ENCODE data around the gene CASKIN1. TPM values are rescaled to one million over a fixed set of nuclear protein-coding genes. Genes with fewer than 3 reads are reported as not detected.
A peak's percentile ranks its signal among the peaks of the same experiment; 100 is the strongest.

Gene CASKIN1
- total RNA-seq, 1 experiment from 2014 or later, result 5.9 TPM

GRCh38 chr16:2216330-2216729, 19.9 kb upstream of the CASKIN1 start:
- no peak for DNase-seq (ENCODE audit: low read depth, low spot score)
- Histone ChIP-seq H3K4me1 (ENCODE audit: control insufficient read depth in 1 of 2, insufficient read depth in 2 of 2, low read length in 2 of 2) (peaks cover 23 to 37% of the 10 kb centered on the region in 2 experiments), H3K9me3 (ENCODE audit: control insufficient read depth in 1 of 2, insufficient read depth in 1 of 2, low read depth in 1 of 2, low read length in 2 of 2) (no peaks in the 10 kb centered on the region), H2AFZ (ENCODE audit: low read depth, low read length, poor library complexity, severe bottlenecking) (no peak overlapping the region), H3K27me3 (ENCODE audit: insufficient read depth, low read length) (no peaks in the 10 kb centered on the region), H3K9ac (ENCODE audit: low read length) (peak overlapping the region; percentile 93), H3K27ac (ENCODE audit: low read depth, low read length) (peak overlapping the region; percentile 91), H3K4me2 (ENCODE audit: low read length) (peak overlapping the region; percentile 93), H3K9me2 (ENCODE audit: insufficient read depth) (no peaks in the 10 kb centered on the region), H3K79me2 (ENCODE audit: insufficient read depth, low read length) (peaks cover 28% of the 10 kb centered on the region), H3K4me3 (replicated peaks in 1 of 2; ENCODE audit: low read depth in 1 of 2, low read length in 2 of 2) (peak overlapping the region; percentile 56 to 67), H4K20me1 (ENCODE audit: insufficient read depth) (peaks cover 9% of the 10 kb centered on the region; the same call in 1 of the 2 replicates), H3K36me3 (ENCODE audit: control insufficient read depth in 1 of 2, insufficient read depth in 2 of 2, low read length in 2 of 2) (peaks cover 0 to 14% of the 10 kb centered on the region in 2 experiments; a peak in 1 of 4 replicates)
- TF ChIP-seq SIN3A (IDR thresholded peaks at IDR 0.05; ENCODE audit: low read depth) (no peak), EGR1 (IDR thresholded peaks at IDR 0.05; ENCODE audit: low read depth) (no peak)
- TF ChIP-seq, protein P1, sequence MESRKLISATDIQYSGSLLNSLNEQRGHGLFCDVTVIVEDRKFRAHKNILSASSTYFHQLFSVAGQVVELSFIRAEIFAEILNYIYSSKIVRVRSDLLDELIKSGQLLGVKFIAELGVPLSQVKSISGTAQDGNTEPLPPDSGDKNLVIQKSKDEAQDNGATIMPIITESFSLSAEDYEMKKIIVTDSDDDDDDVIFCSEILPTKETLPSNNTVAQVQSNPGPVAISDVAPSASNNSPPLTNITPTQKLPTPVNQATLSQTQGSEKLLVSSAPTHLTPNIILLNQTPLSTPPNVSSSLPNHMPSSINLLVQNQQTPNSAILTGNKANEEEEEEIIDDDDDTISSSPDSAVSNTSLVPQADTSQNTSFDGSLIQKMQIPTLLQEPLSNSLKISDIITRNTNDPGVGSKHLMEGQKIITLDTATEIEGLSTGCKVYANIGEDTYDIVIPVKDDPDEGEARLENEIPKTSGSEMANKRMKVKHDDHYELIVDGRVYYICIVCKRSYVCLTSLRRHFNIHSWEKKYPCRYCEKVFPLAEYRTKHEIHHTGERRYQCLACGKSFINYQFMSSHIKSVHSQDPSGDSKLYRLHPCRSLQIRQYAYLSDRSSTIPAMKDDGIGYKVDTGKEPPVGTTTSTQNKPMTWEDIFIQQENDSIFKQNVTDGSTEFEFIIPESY (IDR thresholded peaks at IDR 0.05; ENCODE audit: extremely low read depth, insufficient replicate concordance, low read length), result no peak
- POLR2A ChIA-PET, result interaction anchor here (1.0 to 2.7 kb wide), 6 partner anchors 10 to 252 kb away, joined by 3 to 17 read pairs (median 6); partner anchors contain the start of genes ECI1, MLST8 and RPS2
- ATAC-seq, result no peak
- intact Hi-C loops (cut with micrococcal nuclease), result no loop called here
- no TSS peak for BruUV-seq (replicated peaks)
- RAD21 ChIA-PET (ENCODE audit: low non-redundant PET in 1 of 2, low total read pairs in 2 of 2, uncharacterized antibody in 2 of 2, unreplicated experiment in 2 of 2), result no interaction called here
- CTCF ChIA-PET, result interaction anchor here (2.3 kb wide), 1 partner anchor 35 kb away, joined by 13 read pairs; the partner anchor contains the start of gene ECI1

GRCh38 chr16:2214719-2214968, 18.2 kb upstream of the CASKIN1 start, which contains the start of gene PGP:
Gene PGP, minus strand, starts transcription at chr16:2214840. Its CDS starts 63 bp downstream, at chr16:2214777.
- intact Hi-C loops (cut with micrococcal nuclease), result no loop called here

More at GRCh38 chr16:2214719-2214968, 18.2 kb upstream of the CASKIN1 start, which contains the start of gene PGP:
- ChIA-PET POLR2A (interaction anchor here (0.7 to 2.7 kb wide), 7 partner anchors 16 to 273 kb away, joined by 3 to 17 read pairs (median 8); partner anchors contain the start of genes ECI1, RPS2 and TRAF7), CTCF (interaction anchor here (1.6 to 2.3 kb wide), 2 partner anchors 20 to 37 kb away, joined by 7 to 13 read pairs; partner anchors contain the start of gene ECI1), RAD21 (ENCODE audit: low non-redundant PET in 1 of 2, low total read pairs in 2 of 2, uncharacterized antibody in 2 of 2, unreplicated experiment in 2 of 2) (interaction anchor here in 1 of 2 experiments (1.0 kb wide), 1 partner anchor 20 kb away, joined by 5 read pairs; no protein-coding TSS in a partner anchor)
- Histone ChIP-seq H4K20me1 (ENCODE audit: insufficient read depth) (peaks cover 9% of the 10 kb centered on the region; the same call in 1 of the 2 replicates), H3K4me2 (ENCODE audit: low read length) (peak within 1 kb of the TSS; percentile 99), H3K36me3 (ENCODE audit: control insufficient read depth in 1 of 2, insufficient read depth in 2 of 2, low read length in 2 of 2) (peaks cover 0 to 14% of the 10 kb centered on the region in 2 experiments; a peak in 2 of 4 replicates), H2AFZ (ENCODE audit: low read depth, low read length, poor library complexity, severe bottlenecking) (no peak within 1 kb of the TSS), H3K9ac (ENCODE audit: low read length) (peak within 1 kb of the TSS; percentile 93), H3K4me1 (ENCODE audit: control insufficient read depth in 1 of 2, insufficient read depth in 2 of 2, low read length in 2 of 2) (peaks cover 23 to 37% of the 10 kb centered on the region in 2 experiments), H3K4me3 (replicated peaks in 1 of 2; ENCODE audit: low read depth in 1 of 2, low read length in 2 of 2) (peak within 1 kb of the TSS; percentile 62 to 84), H3K27ac (ENCODE audit: low read depth, low read length) (peak within 1 kb of the TSS; percentile 98), H3K9me2 (ENCODE audit: insufficient read depth) (no peaks in the 10 kb centered on the region), H3K79me2 (ENCODE audit: insufficient read depth, low read length) (peaks cover 33% of the 10 kb centered on the region), H3K27me3 (ENCODE audit: insufficient read depth, low read length) (no peaks in the 10 kb centered on the region), H3K9me3 (ENCODE audit: control insufficient read depth in 1 of 2, insufficient read depth in 1 of 2, low read depth in 1 of 2, low read length in 2 of 2) (no peaks in the 10 kb centered on the region)
- TF ChIP-seq EGR1 (IDR thresholded peaks at IDR 0.05; ENCODE audit: low read depth) (peak; percentile 88), CBX3 (IDR thresholded peaks at IDR 0.05; ENCODE audit: low read depth) (no peak), ATF3 (IDR thresholded peaks at IDR 0.05) (no peak)
- BruUV-seq (replicated peaks), result no TSS peak
- DNase-seq (ENCODE audit: low read depth, low spot score) (no peak), ATAC-seq (peak; percentile 79)
